Stomach smooth muscle (tissue), 2 donors: ENCODE measurements around the gene PRDX3.
"Not testable (repeated sequence)": the region's sequence is repeated elsewhere in the genome, so short reads cannot be mapped to it uniquely, and the experiment has no call there.

Experiments used
- H3K27ac ChIP-seq: one replicate; pipeline ENCODE4 v1.7.0; 2013; ENCODE audit warnings: mild to moderate bottlenecking, low read length, inconsistent platforms
- H3K27me3 ChIP-seq, 2 donors: one replicate each; pipeline ENCODE4 v1.7.0; 2013; ENCODE audit warnings: low read length in 2 of 2; ENCODE audit not compliant: insufficient read depth in 2 of 2, control insufficient read depth in 1 of 2
- H3K36me3 ChIP-seq, 2 donors: one replicate each; pipeline ENCODE4 v1.7.0; 2013; ENCODE audit warnings: low read length in 2 of 2; ENCODE audit not compliant: control insufficient read depth in 2 of 2, insufficient read depth in 2 of 2
- H3K4me1 ChIP-seq: one replicate; pipeline ENCODE4 v1.7.0; 2013; ENCODE audit warnings: low read length; ENCODE audit not compliant: control insufficient read depth, insufficient read depth
- H3K4me3 ChIP-seq, 2 donors: one replicate each; pipeline ENCODE4 v1.7.0; 2013; ENCODE audit warnings: low read length in 2 of 2
- H3K9ac ChIP-seq, 2 donors: one replicate each; pipeline ENCODE4 v1.7.0; 2013; ENCODE audit warnings: low read length in 2 of 2, mild to moderate bottlenecking in 1 of 2
- H3K9me3 ChIP-seq, 2 donors: one replicate each; pipeline ENCODE4 v1.7.0; 2013; ENCODE audit warnings: low read length in 2 of 2; ENCODE audit not compliant: control insufficient read depth in 2 of 2
- donor health status: healthy.
- donor health status: Pancreatic carcinoma.

Gene PRDX3

DNA sequence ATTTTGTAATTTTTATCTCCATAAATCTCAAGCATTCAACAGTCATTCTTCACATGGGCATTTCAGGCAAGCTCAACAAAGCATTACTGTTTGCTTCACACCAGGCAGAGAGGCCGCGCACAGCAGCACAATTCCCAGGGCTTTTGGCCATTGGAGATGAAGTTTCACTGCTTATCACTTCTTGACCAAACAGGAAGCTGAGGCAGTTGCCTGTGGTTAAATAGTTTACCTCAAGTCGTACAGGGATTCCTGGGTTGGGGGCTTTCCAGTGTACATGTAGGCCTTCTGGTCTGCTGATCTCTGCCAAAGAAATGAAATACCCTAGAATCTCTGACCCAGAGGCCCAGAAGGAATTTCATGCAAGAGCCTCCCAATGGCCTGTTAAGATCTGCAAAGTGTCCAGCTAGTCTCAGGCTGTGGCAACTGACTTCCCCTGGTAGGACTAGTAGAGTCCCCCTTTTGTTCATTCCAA is 11.2 kb upstream of the PRDX3 start:
- no peak overlapping the region for H3K27ac ChIP-seq
- H3K4me1 ChIP-seq: no peaks in the 10 kb centered on the region
- H3K9me3 ChIP-seq: no peaks in the 10 kb centered on the region
- H3K36me3 ChIP-seq: no peaks in the 10 kb centered on the region
- no peak overlapping the region for H3K9ac ChIP-seq
- H3K4me3 ChIP-seq: no peak overlapping the region
- no peaks in the 10 kb centered on the region for H3K27me3 ChIP-seq

DNA sequence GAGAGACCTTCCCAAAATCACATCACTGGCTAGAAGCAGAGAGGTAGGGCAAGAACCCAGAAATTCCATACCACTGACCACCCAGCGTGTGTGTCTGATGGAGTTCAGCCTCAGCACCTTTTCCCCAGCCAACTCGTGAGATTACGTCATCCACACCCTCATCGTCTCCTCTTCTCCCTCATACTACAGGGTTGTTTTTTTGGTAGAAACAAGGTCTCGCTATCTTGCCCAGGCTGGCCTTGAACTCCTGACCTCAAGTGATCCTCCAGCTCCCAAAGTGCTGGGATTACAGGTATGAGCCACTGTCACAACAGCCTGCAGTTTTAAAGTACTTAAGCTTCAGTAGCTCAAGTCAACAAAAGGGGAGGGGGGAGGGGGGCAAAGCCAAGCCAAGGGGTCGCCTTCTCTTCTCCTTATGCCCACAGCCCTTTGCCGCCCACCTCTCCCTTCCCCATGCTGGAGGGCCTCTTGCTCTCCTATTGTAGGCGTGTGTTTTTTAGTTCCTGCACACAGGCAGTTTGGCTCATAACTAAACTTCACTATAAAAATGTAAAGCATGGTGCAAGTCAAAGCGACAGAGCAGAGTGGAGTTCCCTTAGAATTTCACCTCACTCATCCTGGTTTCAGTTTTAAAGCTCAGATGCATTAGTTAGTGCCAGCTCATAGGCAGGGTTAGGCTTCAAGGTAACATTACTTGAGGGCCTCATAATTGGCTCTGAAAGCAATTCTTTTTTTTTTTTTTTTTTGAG is 5.2 kb upstream of the PRDX3 start:
- no peak overlapping the region for H3K27ac ChIP-seq
- H3K27me3 ChIP-seq: no peaks in the 10 kb centered on the region
- H3K9ac ChIP-seq: no peak overlapping the region
- peaks cover 2% of the 10 kb centered on the region for H3K4me1 ChIP-seq
- no peak overlapping the region for H3K4me3 ChIP-seq
- H3K9me3 ChIP-seq: no peaks in the 10 kb centered on the region
- H3K36me3 ChIP-seq: no peaks in the 10 kb centered on the region

DNA sequence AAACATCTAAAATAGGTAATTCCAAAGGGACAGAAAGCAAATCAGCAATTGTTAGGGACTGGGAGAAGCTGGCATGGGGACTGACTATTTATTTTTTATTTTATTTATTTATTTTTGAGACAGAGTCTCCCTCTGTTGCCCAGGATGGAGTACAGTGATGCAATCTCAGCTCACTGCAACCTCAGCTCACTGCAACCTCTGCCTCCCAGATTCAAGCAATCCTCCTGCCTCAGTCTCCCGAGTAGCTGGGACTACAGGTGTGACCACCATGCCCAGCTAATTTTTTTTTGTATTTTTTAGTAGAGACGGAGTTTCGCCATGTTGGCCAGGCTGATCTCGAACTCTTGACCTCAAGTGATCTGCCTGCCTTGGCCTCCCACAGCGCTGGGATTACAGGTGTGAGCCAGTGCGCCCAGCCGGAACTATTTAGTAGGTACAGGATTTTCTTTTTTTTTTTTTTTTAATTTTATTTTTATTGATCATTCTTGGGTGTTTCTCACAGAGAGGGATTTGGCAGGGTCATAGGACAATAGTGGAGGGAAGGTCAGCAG is 2.3 kb upstream of the PRDX3 start:
- not testable (repeated sequence) for H3K9me3 ChIP-seq, H3K4me3 ChIP-seq, H3K36me3 ChIP-seq, H3K27me3 ChIP-seq, H3K27ac ChIP-seq, H3K9ac ChIP-seq
- peaks cover 16% of the 10 kb centered on the region for H3K4me1 ChIP-seq

DNA sequence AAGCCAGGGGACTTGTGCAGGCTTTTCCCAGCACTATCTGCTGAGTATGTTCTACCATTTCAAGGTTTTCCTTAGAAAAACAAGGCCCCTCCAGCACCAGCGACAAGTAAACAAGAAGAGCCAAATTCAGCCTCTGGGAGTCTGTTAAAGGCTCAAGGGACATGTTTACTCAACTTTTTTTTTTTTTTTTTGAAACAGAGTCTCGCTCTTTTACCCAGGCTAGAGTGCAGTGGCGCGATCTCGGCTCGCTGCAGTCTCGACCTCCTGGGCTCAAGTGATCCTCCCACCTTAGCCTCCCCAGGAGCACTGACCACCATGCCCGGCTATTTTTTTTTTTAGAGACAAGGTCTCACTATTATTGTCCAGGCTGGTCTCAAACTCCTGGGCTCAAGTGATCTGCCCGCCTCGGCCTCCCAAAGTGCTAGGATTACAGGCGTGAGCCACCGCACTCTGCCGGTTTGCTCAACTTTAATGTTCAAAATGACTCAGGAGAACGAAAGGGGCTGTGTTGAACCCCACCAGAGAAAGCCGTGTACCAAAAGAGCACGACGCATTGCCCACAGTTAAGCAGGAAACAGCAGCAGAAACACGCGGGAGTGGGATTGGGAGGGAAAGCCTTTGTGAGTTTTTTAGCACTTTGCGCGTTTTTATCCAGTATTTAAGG is 772 bp downstream of the PRDX3 start:
- Histone ChIP-seq H3K9me3 (no peaks in the 10 kb centered on the region), H3K9ac (peak overlapping the region; percentile 93 to 95)

DNA sequence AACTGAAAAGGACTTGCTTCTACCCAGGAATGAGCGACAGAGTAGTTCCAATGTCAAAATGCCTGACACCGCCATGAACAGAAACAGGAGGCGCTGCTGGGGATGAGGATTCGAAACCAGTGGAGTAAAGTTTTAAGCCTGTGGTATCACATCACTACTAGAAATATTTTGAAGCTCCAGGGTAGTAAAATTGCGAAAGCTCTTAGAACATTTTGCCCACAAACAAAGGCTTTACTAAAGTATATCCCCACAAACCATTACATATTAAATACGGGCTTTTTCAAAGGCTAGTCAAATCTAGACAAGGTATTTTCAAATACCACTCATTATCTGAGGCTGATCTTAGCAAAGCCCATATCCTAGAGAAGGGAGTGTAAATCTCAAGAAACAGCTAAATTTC is 2.4 kb downstream of the PRDX3 start:
- no peaks in the 10 kb centered on the region for H3K27me3 ChIP-seq
- no peak overlapping the region for H3K9ac ChIP-seq
- peaks cover 16% of the 10 kb centered on the region for H3K4me1 ChIP-seq
- H3K27ac ChIP-seq: no peak overlapping the region
- no peaks in the 10 kb centered on the region for H3K9me3 ChIP-seq
- H3K4me3 ChIP-seq: no peak overlapping the region
- peaks cover 18 to 23% of the 10 kb centered on the region in 2 donors for H3K36me3 ChIP-seq

More for the DNA sequence above, 772 bp downstream of the PRDX3 start:
- Histone ChIP-seq H3K27ac (peak overlapping the region; percentile 68), H3K27me3 (no peaks in the 10 kb centered on the region), H3K4me3 (peak overlapping the region; percentile 94 to 100), H3K36me3 (peaks cover 8 to 9% of the 10 kb centered on the region in 2 donors), H3K4me1 (peaks cover 16% of the 10 kb centered on the region)

DNA sequence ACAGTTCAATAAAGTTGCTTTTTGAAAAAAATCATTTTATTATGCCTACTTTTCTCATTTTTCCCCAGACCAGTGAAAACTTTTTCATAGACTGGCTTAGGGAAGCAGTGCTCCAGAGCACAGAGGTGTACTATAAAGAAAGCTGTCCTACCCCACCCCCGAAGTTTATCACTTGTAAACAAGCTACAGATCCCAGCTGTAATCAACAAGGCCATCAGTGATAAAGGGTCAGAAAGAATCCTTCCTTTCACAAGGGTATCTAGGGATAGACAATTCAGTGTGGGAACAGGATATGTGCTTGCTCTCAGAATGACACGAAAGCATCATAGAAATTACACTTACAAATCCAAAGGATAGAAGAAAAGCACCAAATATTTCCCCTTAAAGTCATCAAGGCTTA is 4.5 kb downstream of the PRDX3 start:
- Histone ChIP-seq H3K4me1 (peaks cover 14% of the 10 kb centered on the region), H3K9me3 (no peaks in the 10 kb centered on the region), H3K9ac (no peak overlapping the region), H3K4me3 (no peak overlapping the region), H3K27ac (no peak overlapping the region), H3K27me3 (no peaks in the 10 kb centered on the region), H3K36me3 (peaks cover 29 to 31% of the 10 kb centered on the region in 2 donors)

DNA sequence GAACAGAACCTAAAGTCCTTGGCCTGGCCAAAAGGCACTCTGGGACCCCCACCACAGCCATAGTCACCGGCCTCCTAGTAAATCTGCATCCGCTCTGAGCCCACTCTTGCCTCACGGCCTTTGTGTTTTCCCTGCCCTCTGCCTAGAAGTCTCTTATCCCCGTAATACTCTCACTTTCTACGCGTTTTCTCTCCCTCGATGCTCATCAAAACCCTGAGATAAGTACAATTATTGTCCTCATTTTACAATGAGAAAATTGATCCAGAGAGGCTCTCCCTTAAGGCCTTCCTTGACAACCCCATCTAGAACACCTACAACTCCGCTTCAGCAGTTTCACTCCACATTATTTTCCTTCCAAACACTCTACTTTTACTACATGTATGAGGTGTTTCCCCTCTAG is 11.6 kb downstream of the PRDX3 start:
- H3K4me1 ChIP-seq: peaks cover 22% of the 10 kb centered on the region
- no peak overlapping the region for H3K4me3 ChIP-seq
- H3K27ac ChIP-seq: peak overlapping the region; percentile 88
- H3K36me3 ChIP-seq: peaks cover 25% of the 10 kb centered on the region in 2 donors
- no peaks in the 10 kb centered on the region for H3K9me3 ChIP-seq
- no peaks in the 10 kb centered on the region for H3K27me3 ChIP-seq
- H3K9ac ChIP-seq: no peak overlapping the region

DNA sequence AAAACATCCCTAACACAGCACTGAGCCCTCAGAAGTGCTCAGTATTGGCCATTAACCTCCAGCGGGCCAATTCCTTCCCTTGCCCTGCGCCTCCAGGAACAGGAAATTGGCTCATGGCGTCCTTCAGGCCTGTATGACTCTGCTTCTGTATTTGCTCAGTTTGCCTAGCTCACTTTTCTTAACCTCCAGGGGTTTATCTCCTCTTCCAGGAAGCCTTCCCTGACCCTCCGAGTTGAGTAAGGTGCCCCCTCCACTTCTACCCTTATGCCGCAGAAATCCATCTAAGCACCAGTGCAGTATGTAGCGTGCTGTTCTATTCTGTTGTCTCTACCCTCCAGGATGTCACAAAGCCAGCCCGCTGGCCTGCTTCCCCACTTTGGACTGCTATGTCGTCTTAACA is 12.0 kb downstream of the PRDX3 start:
- H3K27ac ChIP-seq: peak overlapping the region; percentile 88
- H3K9me3 ChIP-seq: no peaks in the 10 kb centered on the region
- peak overlapping the region in 1 of 2 donors; percentile 95 for H3K9ac ChIP-seq
- H3K27me3 ChIP-seq: no peaks in the 10 kb centered on the region
- no peak overlapping the region for H3K4me3 ChIP-seq
- peaks cover 25% of the 10 kb centered on the region for H3K4me1 ChIP-seq
- H3K36me3 ChIP-seq: peaks cover 21 to 22% of the 10 kb centered on the region in 2 donors

DNA sequence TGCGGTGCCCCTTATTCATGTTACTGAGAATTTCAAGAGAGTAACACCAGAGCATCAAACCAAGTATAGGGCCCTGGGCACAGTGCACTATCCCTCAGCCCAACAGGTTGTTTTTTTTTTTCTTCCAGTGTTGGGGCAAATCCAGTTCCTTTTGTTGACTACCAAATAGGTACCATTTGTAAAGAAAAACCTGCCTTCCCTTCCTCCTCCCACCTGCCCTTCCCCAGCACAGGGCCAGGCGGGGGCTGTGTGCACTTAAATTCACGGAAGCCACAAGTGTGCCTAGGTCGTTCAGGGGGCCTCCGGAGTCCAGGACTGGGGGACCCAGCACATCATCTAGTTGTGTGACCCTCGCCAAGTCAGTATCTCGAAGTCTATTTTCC is 12.5 kb downstream of the PRDX3 start:
- peaks cover 17 to 20% of the 10 kb centered on the region in 2 donors for H3K36me3 ChIP-seq

DNA sequence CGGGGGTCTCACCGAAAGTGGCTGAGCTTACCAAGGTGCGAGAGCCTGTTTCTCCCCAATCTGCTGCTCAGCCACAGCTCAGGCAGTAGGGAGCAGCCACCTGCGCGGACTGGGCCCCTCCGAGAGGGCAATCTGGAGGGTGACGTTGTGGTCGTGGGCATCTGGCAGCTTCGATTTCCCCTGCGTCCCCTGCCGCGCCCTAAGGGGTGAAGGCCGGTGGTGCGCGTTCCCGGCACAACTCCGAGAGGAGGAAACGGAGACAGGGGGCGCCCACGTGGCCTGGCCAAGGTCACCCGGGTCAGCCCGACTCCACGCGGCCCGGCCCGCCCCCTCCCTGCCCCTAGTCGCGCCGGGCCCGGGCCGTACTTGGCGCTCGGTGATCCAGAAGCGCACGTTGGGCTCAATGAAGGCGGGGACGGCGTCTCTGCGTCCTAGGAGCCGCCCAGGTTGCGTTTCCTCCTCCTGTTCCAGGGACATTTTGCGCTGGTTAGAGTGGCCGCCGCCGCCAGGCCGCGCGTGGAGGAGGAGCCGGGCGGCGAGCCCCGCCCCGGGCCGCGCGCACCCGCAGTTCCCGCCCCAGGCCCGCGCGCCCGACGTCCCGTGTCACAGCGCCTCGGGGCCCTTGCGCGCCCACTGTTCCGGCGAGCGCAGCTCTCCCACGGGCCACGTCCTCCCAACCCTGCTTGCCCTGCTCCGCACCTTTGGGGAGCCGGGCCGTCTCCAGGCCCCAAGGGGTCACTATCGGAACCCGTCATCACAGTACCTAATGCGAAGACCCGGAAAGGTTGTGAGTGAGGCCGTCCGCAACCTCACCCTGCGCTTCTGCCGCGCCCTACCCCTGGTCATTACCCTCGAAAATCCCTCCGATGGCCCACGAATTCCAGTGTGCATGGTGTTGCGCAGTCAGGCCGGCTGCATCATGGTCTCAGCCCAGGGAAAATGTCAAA is 13.2 kb downstream of the PRDX3 start, which contains the start of gene SFXN4:
Gene SFXN4, minus strand, starts transcription at position 544 of the 947 bp plus-strand sequence. Its CDS starts 67 bp downstream, at position 477.
- Histone ChIP-seq H3K9me3 (no peaks in the 10 kb centered on the region), H3K4me3 (peak within 1 kb of the TSS; percentile 88 to 91), H3K27ac (peak within 1 kb of the TSS; percentile 88), H3K36me3 (peaks cover 20% of the 10 kb centered on the region in 2 donors), H3K4me1 (peaks cover 27% of the 10 kb centered on the region), H3K9ac (peak within 1 kb of the TSS; percentile 92 to 95), H3K27me3 (no peaks in the 10 kb centered on the region)

More for the DNA sequence above, 12.5 kb downstream of the PRDX3 start:
- H3K27me3 ChIP-seq: no peaks in the 10 kb centered on the region
- H3K4me3 ChIP-seq: peak overlapping the region; percentile 88 to 91
- peak overlapping the region; percentile 88 for H3K27ac ChIP-seq
- no peaks in the 10 kb centered on the region for H3K9me3 ChIP-seq
- peak overlapping the region; percentile 92 to 95 for H3K9ac ChIP-seq
- H3K4me1 ChIP-seq: peaks cover 27% of the 10 kb centered on the region
